WTC11 (cell line): ENCODE data around the gene SH3BP5. TPM values are rescaled to one million over a fixed set of nuclear protein-coding genes. Genes with fewer than 3 reads are reported as not detected.
A peak's percentile ranks its signal among the peaks of the same experiment; 100 is the strongest.

ENCODE experiments used
- ATAC-seq: fragments of 200-7000 bp; cut with Tn5 transposase; 2 replicates; pipeline ENCODE4 v1.10.0; 2021; ENCODE audit warnings: mild to moderate bottlenecking, moderate library complexity
- CTCF ChIA-PET: fragments of 300-600 bp; sonication (Branson Sonifier 250); formaldehyde crosslinking; loops from one replicate; lab custom pipeline; 2021; ENCODE audit warnings: antibody characterized with exemption; lab: Charles Lee
- POLR2A ChIA-PET: fragments of 350-600 bp; sonication (Branson Sonifier 250); formaldehyde crosslinking; loops from one replicate; lab custom pipeline; 2021; ENCODE audit warnings: antibody characterized with exemption; lab: Charles Lee
- DNase-seq: peaks from one replicate; pipeline ENCODE4 v3.0.0; 2021; ENCODE audit warnings: low spot score
- H3K27ac Mint-ChIP-seq: 2 replicates; pipeline ENCODE4 v1.8.0; 2021; ENCODE audit warnings: mixed read lengths
- H3K27me3 Mint-ChIP-seq: 2 replicates; pipeline ENCODE4 v1.8.0; 2021; ENCODE audit warnings: low read depth, mild to moderate bottlenecking, moderate library complexity, mixed read lengths
- H3K36me3 Mint-ChIP-seq: 2 replicates; pipeline ENCODE4 v1.8.0; 2021; ENCODE audit warnings: mixed read lengths
- H3K4me1 Mint-ChIP-seq: 2 replicates; pipeline ENCODE4 v1.8.0; 2022; ENCODE audit warnings: mixed read lengths
- H3K4me3 Mint-ChIP-seq: 2 replicates; pipeline ENCODE4 v1.8.0; 2021; ENCODE audit warnings: mild to moderate bottlenecking, moderate library complexity, mixed read lengths
- H3K9me3 Mint-ChIP-seq: 2 replicates; pipeline ENCODE4 v1.8.0; 2021; ENCODE audit warnings: mixed read lengths
- ARID4B ChIP-seq: sonication (generic); formaldehyde crosslinking; IDR thresholded peaks from 2 replicates; pipeline ENCODE4 v1.8.0; 2023; ENCODE audit warnings: missing genetic modification reagents, mild to moderate bottlenecking, borderline replicate concordance
- CDX4 ChIP-seq: fragments of 250-450 bp; sonication (Bioruptor Pico); IDR thresholded peaks from 2 replicates; pipeline ENCODE4 v1.9.0; 2021; ENCODE audit warnings: moderate library complexity, mild to moderate bottlenecking, inconsistent platforms, borderline replicate concordance
- ELF4 ChIP-seq: sonication (generic); formaldehyde crosslinking; IDR thresholded peaks from 2 replicates; pipeline ENCODE4 v1.8.1; 2022; ENCODE audit warnings: low read depth, mild to moderate bottlenecking, moderate library complexity, missing genetic modification reagents
- ERG ChIP-seq: fragments of 250-450 bp; sonication (Bioruptor Pico); IDR thresholded peaks from 2 replicates; pipeline ENCODE4 v1.8.0; 2021; ENCODE audit warnings: mild to moderate bottlenecking
- FOXJ3 ChIP-seq: sonication (generic); formaldehyde crosslinking; IDR thresholded peaks from 2 replicates; pipeline ENCODE4 v1.9.0; 2021; ENCODE audit warnings: missing genetic modification reagents, mild to moderate bottlenecking, borderline replicate concordance
- GTF2I ChIP-seq: fragments of 250-450 bp; sonication (Bioruptor Pico); conservative IDR thresholded peaks from 2 replicates; pipeline ENCODE4 v1.4.0; 2021; ENCODE audit warnings: mild to moderate bottlenecking
- JAZF1 ChIP-seq: fragments of 250-450 bp; sonication (Bioruptor Pico); IDR thresholded peaks from 2 replicates; pipeline ENCODE4 v1.9.0; 2021; ENCODE audit warnings: moderate library complexity, mild to moderate bottlenecking, inconsistent platforms
- JUN ChIP-seq: sonication (generic); formaldehyde crosslinking; IDR thresholded peaks from 2 replicates; pipeline ENCODE4 v1.8.0; 2023; ENCODE audit warnings: mild to moderate bottlenecking, missing genetic modification reagents
- NFYB ChIP-seq: sonication (generic); formaldehyde crosslinking; conservative IDR thresholded peaks from 2 replicates; pipeline ENCODE4 v1.8.0; 2022; ENCODE audit warnings: low read depth, missing genetic modification reagents
- SOX15 ChIP-seq: fragments of 250-450 bp; sonication (Bioruptor Pico); IDR thresholded peaks from 2 replicates; pipeline ENCODE4 v1.9.0; 2021; ENCODE audit warnings: mild to moderate bottlenecking
- TEAD1 ChIP-seq: sonication (generic); formaldehyde crosslinking; IDR thresholded peaks from 2 replicates; pipeline ENCODE4 v1.8.0; 2022; ENCODE audit warnings: mild to moderate bottlenecking, missing genetic modification reagents
- ZNF263 ChIP-seq: sonication (generic); formaldehyde crosslinking; IDR thresholded peaks from 2 replicates; pipeline ENCODE4 v1.8.1; 2022; ENCODE audit warnings: low read depth, mild to moderate bottlenecking, moderate library complexity, missing genetic modification reagents
- ZNF317 ChIP-seq: sonication (generic); formaldehyde crosslinking; IDR thresholded peaks from 2 replicates; pipeline ENCODE4 v1.8.1; 2023; ENCODE audit warnings: low read depth, mild to moderate bottlenecking, moderate library complexity, missing genetic modification reagents, borderline replicate concordance
- ZNF416 ChIP-seq: fragments of 250-450 bp; sonication (Bioruptor Pico); IDR thresholded peaks from 2 replicates; pipeline ENCODE4 v1.9.0; 2021; ENCODE audit warnings: mild to moderate bottlenecking, inconsistent platforms
- total RNA-seq: library from RNA; stranded (reverse); gene quantifications from 3 replicates; pipeline ENCODE4 v1.2.3, GENCODE V29; 2021
- TF ChIP-seq, protein P1 (sequence below): sonication (generic); formaldehyde crosslinking; IDR thresholded peaks from 2 replicates; pipeline ENCODE4 v1.8.1; 2022; ENCODE audit warnings: low read depth, missing genetic modification reagents, borderline replicate concordance
- TF ChIP-seq, protein P2 (sequence below): sonication (generic); formaldehyde crosslinking; IDR thresholded peaks from 2 replicates; pipeline ENCODE4 v1.8.0; 2022; ENCODE audit warnings: mild to moderate bottlenecking, missing genetic modification reagents

The SH3BP5 gene
- total RNA-seq, 1 experiment from 2014 or later, result 7.2 TPM

DNA sequence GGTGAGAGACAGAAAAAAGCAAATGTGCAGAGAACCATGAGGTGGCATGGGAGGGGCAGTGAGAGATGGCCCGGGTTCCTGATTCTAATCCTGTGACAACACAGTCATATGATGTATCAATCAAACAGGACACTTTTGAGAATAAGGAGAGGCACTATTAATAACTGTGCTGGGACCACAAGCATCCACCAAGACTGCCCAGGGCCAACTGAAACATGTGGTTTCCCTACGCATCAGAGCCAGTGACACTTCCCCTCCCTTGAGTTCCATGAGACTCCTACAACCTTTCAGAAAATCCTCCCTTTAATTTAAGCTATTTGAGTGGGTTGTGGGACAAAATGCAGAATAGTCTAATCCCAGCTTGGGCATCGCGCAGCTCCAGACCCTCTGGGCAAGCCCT lies 17.4 kb downstream of the SH3BP5 start:
- TF ChIP-seq JUN (CRISPR knock-in tag) (no peak), GTF2I (no peak), FOXJ3 (CRISPR knock-in tag) (no peak)
- TF ChIP-seq, protein P1, sequence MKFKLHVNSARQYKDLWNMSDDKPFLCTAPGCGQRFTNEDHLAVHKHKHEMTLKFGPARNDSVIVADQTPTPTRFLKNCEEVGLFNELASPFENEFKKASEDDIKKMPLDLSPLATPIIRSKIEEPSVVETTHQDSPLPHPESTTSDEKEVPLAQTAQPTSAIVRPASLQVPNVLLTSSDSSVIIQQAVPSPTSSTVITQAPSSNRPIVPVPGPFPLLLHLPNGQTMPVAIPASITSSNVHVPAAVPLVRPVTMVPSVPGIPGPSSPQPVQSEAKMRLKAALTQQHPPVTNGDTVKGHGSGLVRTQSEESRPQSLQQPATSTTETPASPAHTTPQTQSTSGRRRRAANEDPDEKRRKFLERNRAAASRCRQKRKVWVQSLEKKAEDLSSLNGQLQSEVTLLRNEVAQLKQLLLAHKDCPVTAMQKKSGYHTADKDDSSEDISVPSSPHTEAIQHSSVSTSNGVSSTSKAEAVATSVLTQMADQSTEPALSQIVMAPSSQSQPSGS (CRISPR knock-in tag), result no peak

DNA sequence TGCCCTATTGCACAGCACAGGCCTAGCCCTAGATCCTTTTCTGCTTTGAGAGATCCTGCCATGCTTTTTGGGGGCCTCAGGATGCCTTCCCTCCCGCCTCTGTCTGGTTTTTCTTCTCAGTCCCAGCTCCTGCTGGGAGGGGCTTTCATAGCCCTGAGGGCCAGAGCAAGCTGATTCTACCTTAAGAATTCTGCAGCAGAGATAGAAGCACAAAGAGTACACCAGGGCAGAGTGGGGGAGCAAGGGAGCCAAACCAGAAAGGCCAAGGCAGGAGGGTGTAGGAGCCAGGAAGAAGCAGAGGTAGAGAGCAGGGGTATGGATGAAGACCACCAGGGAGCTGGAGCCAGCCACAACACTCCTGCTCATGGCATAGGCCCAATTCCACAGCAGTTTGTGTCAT lies 18.1 kb downstream of the SH3BP5 start:
- TF ChIP-seq TEAD1 (no peak), ZNF416 (CRISPR knock-in tag) (no peak), ELF4 (CRISPR knock-in tag) (no peak), NFYB (CRISPR knock-in tag) (no peak), SOX15 (no peak)
- TF ChIP-seq, protein P2, sequence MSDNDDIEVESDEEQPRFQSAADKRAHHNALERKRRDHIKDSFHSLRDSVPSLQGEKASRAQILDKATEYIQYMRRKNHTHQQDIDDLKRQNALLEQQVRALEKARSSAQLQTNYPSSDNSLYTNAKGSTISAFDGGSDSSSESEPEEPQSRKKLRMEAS, result no peak
- no peak for DNase-seq
- H3K36me3 Mint-ChIP-seq, result no peaks in the 10 kb centered on the region
- H3K27me3 Mint-ChIP-seq, result no peaks in the 10 kb centered on the region
- peak; percentile 38 for ATAC-seq
- H3K9me3 Mint-ChIP-seq, result no peaks in the 10 kb centered on the region
- ChIA-PET POLR2A (no interaction called here), CTCF (interaction anchor here (1.0 kb wide), 1 partner anchor 46 kb away, joined by 3 read pairs; no protein-coding TSS in a partner anchor)
- no peak overlapping the region for H3K27ac Mint-ChIP-seq
- H3K4me1 Mint-ChIP-seq, result peaks cover 25% of the 10 kb centered on the region
- H3K4me3 Mint-ChIP-seq, result no peak overlapping the region

More for the DNA sequence above, 17.4 kb downstream of the SH3BP5 start:
- Mint-ChIP-seq H3K9me3 (no peaks in the 10 kb centered on the region), H3K27me3 (no peaks in the 10 kb centered on the region), H3K27ac (no peak overlapping the region), H3K4me1 (peaks cover 23% of the 10 kb centered on the region), H3K4me3 (no peak overlapping the region), H3K36me3 (no peaks in the 10 kb centered on the region)
- ChIA-PET CTCF (no interaction called here), POLR2A (no interaction called here)
- DNase-seq (no peak), ATAC-seq (no peak)

DNA sequence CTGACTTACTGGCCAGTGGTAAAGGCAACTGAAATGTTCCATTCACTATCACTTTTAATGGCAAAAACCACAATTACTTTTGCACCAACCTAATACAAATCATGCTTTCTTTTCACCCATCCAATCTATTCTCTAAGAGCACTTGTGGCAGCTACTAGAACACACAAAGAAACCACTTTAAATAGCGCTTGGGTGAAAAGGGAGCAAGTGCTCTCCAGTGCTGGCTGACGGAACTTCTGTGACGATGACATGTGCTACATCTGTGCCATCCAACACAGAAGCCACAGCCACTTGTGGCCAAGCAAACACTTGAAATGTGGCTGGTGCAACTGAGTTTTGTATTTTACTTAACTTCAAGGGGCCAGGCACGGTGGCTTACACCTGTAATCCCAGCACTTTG lies 18.9 kb downstream of the SH3BP5 start:
- Mint-ChIP-seq H3K4me1 (peaks cover 25% of the 10 kb centered on the region), H3K9me3 (no peaks in the 10 kb centered on the region), H3K27ac (no peak overlapping the region)
- CTCF ChIA-PET, result interaction anchor here (1.0 kb wide), 1 partner anchor 46 kb away, joined by 3 read pairs; no protein-coding TSS in a partner anchor
- TF ChIP-seq JAZF1 (CRISPR knock-in tag) (no peak), CDX4 (CRISPR knock-in tag) (no peak), ARID4B (CRISPR knock-in tag) (no peak), ZNF317 (CRISPR knock-in tag) (no peak), ERG (CRISPR knock-in tag) (no peak), ZNF263 (CRISPR knock-in tag) (no peak)
- TF ChIP-seq, all 79 proteins: peak for 0
- ATAC-seq, result no peak
- H3K36me3 Mint-ChIP-seq, result no peaks in the 10 kb centered on the region
- POLR2A ChIA-PET, result interaction anchor here (0.6 kb wide), 1 partner anchor 15 kb away, joined by 4 read pairs; no protein-coding TSS in a partner anchor
- no peak for DNase-seq
- H3K4me3 Mint-ChIP-seq, result no peak overlapping the region
- H3K27me3 Mint-ChIP-seq, result no peaks in the 10 kb centered on the region
